ENCODE measurements around the gene TNS4. TPM values are rescaled to one million over a fixed set of nuclear protein-coding genes. Genes with fewer than 3 reads are reported as not detected.
A peak's percentile ranks its signal among the peaks of the same experiment; 100 is the strongest.

The TNS4 gene
- polyA plus RNA-seq, 1 donor, result 0.10 TPM

- no peak for DNase-seq
These were observed 44.1 kb downstream of the TNS4 start for GRCh38 chr17:40457369-40457768.

DNA sequence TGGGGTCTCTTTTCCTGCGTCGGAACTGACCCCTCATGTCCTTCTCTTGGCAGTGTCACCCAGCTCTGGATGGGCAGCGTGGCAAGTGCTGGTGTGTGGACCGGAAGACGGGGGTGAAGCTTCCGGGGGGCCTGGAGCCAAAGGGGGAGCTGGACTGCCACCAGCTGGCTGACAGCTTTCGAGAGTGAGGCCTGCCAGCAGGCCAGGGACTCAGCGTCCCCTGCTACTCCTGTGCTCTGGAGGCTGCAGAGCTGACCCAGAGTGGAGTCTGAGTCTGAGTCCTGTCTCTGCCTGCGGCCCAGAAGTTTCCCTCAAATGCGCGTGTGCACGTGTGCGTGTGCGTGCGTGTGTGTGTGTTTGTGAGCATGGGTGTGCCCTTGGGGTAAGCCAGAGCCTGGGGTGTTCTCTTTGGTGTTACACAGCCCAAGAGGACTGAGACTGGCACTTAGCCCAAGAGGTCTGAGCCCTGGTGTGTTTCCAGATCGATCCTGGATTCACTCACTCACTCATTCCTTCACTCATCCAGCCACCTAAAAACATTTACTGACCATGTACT is 44.9 kb downstream of the TNS4 start:
- no peak for DNase-seq

GRCh38 chr17:40454613-40454995 is 46.8 kb downstream of the TNS4 start:
- no peak for DNase-seq

DNA sequence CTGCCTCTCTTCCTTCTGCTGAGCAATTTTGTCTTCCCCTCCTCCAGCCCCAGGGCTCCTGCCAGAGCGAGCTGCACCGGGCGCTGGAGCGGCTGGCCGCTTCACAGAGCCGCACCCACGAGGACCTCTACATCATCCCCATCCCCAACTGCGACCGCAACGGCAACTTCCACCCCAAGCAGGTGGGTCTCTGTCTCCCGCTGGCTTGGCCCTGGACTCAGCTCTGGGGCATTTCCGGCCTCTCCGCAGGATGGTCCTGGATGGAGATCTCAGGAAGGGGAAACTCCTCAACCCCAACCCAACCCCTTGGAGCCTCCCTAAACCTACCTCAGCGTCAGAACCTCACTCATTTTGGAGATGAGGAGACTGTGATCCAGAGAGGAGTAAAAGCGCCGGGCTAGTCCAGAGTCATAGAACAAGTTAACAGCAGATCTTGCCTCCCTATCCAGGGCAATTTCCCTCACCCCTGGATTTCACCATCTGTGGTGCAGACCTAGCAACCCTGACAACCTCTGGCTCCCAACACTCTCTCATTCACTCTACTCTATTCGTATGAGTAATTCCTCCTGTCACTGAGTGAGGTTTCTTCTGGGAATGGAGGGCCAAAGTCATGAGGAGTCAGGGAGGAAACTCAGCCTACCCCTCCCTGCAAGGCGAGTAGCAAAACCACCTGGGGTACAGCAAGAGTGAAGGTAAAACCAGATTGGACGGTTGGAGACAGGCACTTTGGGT is 47.4 kb downstream of the TNS4 start:
- no peak for DNase-seq

- DNase-seq, result no peak
These were observed 48.5 kb downstream of the TNS4 start for GRCh38 chr17:40452921-40453378.

GRCh38 chr17:40452216-40452787 is 49.1 kb downstream of the TNS4 start:
- DNase-seq, result no peak

DNA sequence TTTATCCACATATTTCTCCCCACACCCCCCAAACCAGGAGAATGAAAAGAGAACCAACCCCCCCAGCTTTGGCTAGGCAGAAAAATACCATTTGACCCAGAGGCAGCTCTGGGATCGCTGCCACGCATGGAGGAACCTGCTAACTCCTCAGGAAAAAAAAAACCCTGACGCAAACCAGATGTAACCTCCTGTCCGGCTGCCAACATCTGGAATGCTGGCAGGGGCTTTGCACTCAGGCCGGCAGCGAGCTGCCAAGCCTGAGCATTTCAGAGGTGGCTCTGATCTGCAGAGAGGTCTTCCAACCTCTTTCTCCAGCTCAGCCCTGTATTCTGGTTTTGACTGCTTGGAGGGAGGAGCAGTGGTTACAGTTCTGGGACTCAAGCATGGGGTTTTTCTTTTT is 50.0 kb downstream of the TNS4 start:
- no peak for DNase-seq

DNA sequence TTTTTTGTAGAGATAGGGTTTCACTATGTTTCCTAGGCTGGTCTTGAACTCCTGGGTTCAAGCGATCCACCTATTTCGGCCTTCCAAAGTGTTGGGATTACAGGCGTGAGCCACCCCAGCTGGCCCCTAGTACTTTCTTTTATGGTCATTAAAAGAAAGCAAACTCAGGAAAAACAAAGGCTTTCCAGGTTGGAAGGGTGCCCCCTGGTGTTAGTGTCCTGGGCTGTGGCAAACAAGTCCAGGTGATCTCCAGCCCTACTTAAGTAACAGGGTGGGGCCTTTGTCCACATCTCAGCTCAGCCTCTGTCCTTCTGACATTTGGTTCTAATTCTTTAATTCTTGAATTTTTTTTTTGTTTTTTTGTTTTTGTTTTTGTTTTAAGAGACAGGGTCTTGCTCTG is 51.2 kb downstream of the TNS4 start:
- DNase-seq, result no peak

DNA sequence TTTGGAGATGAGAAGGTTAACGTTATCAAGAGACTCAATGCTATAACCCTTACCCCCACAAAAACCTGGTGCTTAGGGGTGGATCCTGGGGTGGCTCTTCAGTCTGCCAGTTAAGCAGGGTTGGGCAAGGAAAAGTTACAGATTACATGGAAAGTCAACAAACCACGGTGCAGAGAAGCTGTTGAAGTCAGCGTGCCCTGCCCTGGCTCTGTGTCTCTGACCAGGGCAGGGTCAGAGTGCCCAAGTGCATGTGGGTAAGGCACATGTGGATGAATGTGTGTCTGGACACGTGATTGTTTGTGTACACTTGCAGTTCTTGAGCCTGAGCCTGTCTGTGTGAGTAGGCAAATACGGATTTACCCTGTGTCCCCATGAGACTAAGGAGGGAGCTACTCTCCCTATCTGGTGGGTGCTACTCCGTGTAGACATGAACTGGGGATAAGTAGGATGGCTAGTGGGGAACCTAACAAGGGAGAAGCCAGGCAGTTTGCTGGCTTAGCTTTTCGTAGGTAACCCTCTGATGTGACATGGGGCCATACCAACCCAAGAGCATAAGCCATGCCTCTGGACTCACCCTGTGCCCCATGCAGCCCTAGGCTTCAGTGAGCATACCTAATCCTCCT is 52.7 kb downstream of the TNS4 start:
- no peak for DNase-seq

GRCh38 chr17:40448213-40448638 is 53.2 kb downstream of the TNS4 start:
- DNase-seq, result no peak

DNA sequence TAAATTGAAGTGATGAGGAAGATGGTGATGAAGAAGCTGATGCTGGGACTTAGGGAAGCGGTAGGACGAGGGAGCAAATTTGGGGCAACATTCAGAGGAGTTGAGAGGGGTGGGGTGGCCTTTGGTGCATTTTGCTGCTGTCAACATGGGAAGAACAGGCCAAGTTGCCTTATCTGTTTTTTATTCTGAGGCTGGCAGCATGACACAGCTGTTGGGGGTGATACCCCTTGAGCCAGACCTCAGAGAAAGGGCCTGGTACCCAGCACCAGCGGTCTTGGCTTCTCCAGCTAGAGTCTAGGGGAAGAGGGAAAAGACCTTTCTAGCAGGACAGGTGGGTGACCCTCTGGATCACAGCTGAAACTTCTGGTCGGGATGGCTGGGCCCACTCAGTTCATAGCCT is 53.6 kb downstream of the TNS4 start:
- no peak for DNase-seq

DNA sequence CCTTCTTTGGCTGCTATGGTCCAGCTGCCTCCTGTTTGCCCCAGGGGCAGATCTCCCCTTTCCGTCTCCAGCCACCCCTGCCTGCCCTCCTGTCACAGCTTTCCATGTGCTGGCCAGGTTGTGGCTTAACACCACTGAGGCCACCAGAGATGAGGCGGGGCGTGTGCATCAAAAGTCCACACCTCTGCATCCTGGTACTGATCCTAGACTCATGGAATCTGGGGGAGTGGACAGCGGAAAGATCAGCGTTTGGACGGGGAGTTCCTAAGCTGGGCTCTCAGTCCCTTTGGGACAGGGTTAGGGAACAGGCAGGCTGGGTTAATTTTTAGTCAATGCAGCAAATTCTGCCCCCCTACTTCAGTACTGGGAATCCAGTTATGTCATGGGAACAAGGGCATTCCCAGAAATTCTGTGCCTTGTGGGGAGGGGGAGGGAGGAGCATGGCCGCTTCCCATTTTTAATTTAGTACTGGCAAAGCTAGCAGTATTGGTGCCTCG is 54.2 kb downstream of the TNS4 start:
- DNase-seq, result no peak

GRCh38 chr17:40445751-40446468 is 55.5 kb downstream of the TNS4 start:
- DNase-seq, result no peak

DNA sequence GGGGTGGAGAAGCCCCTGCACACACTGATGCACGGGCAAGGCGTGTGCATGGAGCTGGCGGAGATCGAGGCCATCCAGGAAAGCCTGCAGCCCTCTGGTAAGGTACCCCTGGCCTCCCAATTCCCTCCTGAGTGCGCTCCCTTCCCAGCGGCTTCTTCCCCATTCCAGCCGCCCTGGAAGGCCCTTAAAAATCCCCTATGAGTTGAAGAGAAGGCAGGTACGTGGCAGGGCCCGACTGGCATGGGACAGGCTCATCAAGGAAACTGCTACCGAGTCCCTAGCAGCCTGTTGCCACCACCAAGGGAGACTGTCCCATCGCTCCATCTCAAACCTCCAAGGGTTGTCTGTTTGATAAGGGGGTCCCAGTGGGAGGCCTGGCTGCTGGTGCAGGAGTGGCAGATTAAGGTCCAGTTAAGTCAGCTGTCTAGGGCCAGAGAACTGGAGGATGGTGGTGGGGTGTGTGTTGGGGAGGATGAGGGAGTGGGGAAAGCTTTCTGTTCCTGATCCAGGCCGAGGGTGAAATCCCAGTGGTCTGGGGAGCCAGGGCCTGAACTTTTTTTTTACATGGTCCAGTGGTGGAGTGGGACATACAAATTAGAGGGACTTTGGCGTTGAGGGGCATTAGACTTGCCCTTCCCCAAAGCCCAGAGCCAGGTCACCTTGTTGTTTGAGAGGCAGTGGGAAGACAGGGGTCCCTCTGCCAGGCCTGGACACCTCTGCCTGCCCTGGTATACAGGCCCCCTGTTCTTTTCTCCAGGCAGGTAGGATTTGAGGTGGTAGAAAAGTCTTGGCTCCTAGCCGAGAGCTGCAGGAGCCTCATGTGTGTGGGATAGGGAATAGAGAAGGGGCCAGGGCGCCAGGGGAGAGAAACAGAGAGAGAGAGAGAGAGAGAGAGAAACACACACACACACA is 57.2 kb downstream of the TNS4 start:
- DNase-seq, result no peak

GRCh38 chr17:40443196-40443987 is 58.0 kb downstream of the TNS4 start, which contains the start of gene IGFBP4:
Gene IGFBP4 (plus strand): TSS chr17:40443450. CDS start chr17:40443736, 286 bp downstream.
- DNase-seq, result peak; percentile 86

DNA sequence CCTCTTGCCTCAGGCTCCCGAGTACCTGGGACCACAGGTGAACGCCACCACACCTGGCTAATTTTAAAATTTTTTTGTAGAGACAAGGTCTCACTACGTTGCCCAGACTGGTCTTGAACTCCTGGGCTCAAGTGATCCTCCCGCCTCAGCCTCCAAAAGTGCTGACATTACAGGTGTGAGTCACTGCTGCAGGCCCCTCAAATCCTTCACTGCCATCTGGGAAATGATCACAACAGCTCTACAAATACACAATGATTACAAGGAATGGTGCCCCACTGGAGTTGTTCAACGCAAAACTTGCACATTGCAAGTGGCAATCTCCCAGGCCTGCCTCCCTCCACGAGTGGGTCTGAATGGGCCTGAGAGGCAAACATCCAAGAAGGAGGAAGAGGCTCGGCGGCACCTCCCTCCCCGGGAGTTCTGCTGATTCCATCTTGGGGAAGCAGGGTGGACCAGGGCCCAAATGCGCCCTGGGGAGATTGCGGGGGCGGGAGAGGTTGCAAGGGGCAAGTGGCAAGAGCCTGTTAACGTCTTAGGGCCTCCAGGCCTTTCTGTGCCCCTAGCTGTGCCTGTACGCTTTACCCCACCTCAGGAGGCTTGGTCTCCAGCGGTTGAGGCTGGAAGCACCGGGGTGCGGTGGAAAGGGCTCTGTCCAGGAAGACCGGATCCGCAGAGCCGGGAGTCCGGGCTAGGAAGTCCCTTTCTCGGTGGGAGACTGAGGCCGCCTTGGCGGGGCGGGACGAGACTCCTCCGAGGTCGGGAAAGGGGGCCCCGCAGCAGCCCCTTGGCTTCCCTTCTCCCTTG is 58.8 kb downstream of the TNS4 start:
- no peak for DNase-seq

DNA sequence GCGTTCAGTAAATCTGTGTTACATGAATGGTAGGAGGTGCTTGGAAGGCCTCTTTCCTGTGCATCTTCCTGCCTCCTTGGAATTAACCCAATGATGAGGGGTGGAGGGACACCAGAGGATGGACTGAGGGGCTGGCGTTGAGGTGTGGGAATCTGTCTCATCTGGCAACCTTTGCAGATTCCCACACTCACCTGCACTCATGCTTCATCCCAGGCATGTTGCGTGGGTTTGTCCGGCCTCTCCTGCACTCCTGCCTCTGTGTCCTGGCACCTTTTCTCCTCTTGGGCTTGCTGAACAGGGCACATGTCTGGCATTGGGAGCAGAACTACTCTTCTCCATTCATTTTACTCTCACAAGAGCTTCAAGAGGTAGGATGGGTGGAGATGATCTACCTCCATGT is 61.3 kb downstream of the TNS4 start:
- no peak for DNase-seq

GRCh38 chr17:40437095-40437732 is 64.2 kb downstream of the TNS4 start:
- no peak for DNase-seq

- DNase-seq, result no peak
These were observed 64.8 kb downstream of the TNS4 start for GRCh38 chr17:40436636-40437035.

Data from left kidney (tissue), 2 donors.